ENCODE data around the gene SHLD1. TPM values are rescaled to one million over a fixed set of nuclear protein-coding genes. Genes with fewer than 3 reads are reported as not detected.

The SHLD1 gene
- total RNA-seq, 4 donors from 2014 or later: 1.2 to 4.0 (median 3.2) TPM

DNA sequence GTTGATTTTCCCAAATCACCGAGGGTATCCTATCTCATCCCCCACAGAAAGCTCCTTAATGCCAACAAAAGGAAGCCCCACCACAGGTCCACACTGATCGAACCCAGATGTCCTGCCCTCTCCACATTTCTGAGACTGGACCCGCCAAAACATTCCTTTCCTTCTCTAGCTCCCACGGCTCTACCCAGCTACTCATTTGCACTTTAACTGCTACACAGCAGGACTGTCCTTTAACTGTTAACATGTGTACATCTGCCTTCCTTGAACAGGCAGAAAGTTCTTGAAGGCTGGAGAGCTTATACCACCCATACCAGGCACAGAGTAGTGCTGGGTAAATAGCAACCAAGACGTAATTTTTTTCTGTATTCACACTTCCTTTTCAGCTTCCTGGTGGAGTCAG lies 131.5 kb downstream of the SHLD1 start:
- DNase-seq (ENCODE audit: low spot score): no peak
- TF ChIP-seq, protein P1, sequence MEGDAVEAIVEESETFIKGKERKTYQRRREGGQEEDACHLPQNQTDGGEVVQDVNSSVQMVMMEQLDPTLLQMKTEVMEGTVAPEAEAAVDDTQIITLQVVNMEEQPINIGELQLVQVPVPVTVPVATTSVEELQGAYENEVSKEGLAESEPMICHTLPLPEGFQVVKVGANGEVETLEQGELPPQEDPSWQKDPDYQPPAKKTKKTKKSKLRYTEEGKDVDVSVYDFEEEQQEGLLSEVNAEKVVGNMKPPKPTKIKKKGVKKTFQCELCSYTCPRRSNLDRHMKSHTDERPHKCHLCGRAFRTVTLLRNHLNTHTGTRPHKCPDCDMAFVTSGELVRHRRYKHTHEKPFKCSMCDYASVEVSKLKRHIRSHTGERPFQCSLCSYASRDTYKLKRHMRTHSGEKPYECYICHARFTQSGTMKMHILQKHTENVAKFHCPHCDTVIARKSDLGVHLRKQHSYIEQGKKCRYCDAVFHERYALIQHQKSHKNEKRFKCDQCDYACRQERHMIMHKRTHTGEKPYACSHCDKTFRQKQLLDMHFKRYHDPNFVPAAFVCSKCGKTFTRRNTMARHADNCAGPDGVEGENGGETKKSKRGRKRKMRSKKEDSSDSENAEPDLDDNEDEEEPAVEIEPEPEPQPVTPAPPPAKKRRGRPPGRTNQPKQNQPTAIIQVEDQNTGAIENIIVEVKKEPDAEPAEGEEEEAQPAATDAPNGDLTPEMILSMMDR (IDR thresholded peaks at IDR 0.05): no peak
- no peak for ATAC-seq (ENCODE audit: low FRiP score)

DNA sequence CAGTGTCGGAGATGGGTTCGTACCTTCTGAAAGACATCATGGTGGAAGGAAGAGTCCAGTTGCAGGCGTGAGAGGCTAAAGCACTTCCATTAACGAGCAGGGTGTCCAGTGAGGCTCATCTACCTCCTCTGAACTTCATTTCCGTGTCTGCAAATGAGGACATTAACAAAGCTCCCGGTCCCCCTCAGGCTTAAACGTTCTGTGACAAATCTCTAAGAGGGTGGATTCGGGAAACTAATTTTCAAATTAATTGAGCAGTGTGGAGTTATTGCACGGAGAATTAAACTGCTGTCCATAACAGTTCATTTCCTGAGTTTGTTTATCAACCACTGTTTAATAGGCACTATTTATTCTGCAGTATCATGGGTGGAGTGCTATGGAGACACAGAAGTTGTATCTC lies 132.0 kb downstream of the SHLD1 start:
- TF ChIP-seq, protein P1 (IDR thresholded peaks at IDR 0.05): no peak
- DNase-seq (ENCODE audit: low spot score) (no peak), ATAC-seq (ENCODE audit: low FRiP score) (no peak)

DNA sequence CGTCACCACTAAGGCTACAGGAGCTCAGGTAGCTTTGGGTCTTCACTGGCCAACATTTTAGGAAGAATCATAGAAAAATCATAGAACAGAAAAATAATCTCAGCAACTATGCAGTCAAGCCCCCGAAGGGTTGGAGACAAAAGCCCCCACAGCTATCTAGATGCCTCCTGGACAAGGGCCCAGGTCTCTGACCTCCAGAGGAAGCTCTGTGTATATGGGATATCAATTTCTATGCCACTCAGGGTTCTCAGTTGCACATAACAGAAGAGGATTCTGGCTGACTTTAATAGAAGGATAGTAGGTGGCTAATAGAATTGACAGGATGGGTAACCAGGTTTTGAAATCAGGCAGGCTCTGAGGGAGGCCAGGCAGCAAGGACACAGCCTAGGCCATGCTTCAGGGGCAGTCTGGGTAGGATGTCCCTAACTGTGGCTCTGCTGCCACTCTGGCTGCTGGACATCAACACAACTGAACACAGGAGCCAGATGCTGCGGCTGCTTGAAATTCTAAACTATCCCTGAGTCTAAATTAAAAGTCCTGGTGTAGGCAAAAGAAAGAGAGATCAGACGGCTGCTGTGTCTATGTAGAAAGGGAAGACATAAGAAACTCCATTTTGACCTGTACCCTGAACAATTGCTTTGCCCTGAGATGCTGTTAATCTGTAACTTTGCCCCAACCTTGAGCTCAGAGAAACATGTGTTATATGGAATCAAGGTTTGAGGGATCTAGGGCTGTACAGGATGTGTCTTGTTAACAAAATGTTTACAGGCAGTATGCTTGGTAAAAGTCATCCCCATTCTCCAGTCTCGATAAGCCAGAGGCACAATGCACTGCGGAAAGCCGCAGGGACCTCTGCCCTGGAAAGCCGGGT lies 134.5 kb downstream of the SHLD1 start:
- no peak for DNase-seq (ENCODE audit: low spot score)
- TF ChIP-seq, protein P1 (IDR thresholded peaks at IDR 0.05): no peak

DNA sequence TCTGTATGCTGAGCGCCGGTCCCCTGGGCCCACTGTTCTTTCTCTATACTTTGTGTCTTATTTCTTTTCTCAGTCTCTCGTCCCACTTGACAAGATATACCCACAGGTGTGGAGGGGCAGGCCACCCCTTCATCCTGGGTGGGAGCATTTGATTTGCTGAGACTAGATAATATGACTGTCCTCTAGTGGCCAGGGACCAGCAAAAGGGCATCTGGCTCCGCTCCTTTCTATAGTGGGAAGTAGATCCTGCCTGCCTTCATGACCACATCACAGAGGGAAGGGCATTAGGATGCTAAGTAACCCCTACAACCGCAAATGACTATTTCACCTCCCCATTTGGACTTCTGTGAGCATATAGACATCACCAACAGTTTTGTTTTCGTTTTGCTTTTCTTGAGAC lies 135.7 kb downstream of the SHLD1 start:
- ATAC-seq (ENCODE audit: low FRiP score) (no peak), DNase-seq (ENCODE audit: low spot score) (no peak)
- TF ChIP-seq, protein P1 (IDR thresholded peaks at IDR 0.05): no peak

More for the DNA sequence above, 134.5 kb downstream of the SHLD1 start:
- no peak for ATAC-seq (ENCODE audit: low FRiP score)

DNA sequence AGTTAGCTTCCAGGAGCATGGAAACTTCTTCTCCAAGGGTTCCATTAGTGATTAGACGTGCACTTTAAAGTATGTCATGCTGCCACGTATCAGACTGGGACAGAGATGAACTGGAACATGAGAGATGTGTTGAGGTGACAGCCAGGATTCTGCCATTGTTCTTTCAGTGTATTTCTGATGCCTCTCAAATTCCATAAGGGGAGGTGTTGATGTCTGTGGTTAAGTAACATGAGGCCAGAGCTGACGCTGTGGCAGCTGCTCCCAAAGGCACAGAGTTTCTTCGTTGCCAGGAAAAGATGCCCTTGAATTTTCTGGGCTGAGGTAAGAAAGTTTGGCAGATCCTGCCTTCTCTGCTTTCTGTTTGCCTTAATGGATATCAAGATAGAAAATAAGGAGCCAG lies 136.6 kb downstream of the SHLD1 start:
- TF ChIP-seq, protein P1 (IDR thresholded peaks at IDR 0.05): no peak
- ATAC-seq (ENCODE audit: low FRiP score): no peak
- DNase-seq (ENCODE audit: low spot score): no peak

DNA sequence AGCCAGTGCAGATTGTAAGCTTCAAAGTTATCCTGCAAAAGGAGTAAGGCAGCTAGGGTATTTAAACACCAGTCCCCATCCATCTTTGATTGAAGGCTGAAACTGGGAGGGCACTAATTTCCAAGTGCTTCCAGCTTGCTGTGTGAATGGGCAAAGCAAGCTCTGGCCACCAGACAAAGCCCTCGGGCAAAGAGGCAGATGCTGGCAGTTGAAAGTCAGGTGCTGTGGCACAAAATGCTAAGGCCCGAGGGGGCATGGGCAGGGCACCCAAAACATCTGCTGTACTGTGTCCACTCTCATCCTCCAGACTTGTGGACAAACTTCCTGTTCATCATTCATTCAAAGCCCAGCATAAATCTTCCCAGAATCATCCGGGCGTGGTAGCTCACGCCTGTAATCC lies 137.2 kb downstream of the SHLD1 start:
- TF ChIP-seq, protein P1 (IDR thresholded peaks at IDR 0.05): no peak
- ATAC-seq (ENCODE audit: low FRiP score): no peak
- no peak for DNase-seq (ENCODE audit: low spot score)

DNA sequence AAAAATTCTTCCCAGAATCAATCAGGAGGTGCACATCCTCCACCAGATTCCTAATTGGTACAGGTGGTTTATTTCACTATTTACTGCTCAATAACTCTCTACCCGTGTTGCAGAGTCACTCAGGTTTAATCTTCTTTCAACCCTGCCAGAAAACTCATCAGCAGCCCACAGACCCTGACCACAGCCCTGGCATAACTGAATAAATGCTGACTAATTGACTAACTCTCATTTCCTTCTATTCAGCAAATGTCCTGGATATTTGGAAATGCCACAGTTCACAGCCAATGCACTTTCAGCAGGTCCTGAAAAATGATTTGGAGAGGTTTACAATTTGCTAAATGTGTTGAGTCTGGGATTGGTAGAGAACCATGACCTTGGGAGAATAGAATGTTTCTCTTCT lies 137.8 kb downstream of the SHLD1 start:
- ATAC-seq (ENCODE audit: low FRiP score): no peak

More for the DNA sequence above, 137.8 kb downstream of the SHLD1 start:
- no peak for DNase-seq (ENCODE audit: low spot score)
- TF ChIP-seq, protein P1 (IDR thresholded peaks at IDR 0.05): no peak
